ENCODE results near the gene KLHL21. TPM values are rescaled to one million over a fixed set of nuclear protein-coding genes. Genes with fewer than 3 reads are reported as not detected.
"Not testable (repeated sequence)": the region's sequence is repeated elsewhere in the genome, so short reads cannot be mapped to it uniquely, and the experiment has no call there.

The KLHL21 gene
- total RNA-seq, 2 donors from 2014 or later = 22.9 to 38.9 TPM

- H3K9me3 Mint-ChIP-seq = no peaks in the 10 kb centered on the region
- peaks cover 6 to 9% of the 10 kb centered on the region in 2 donors for H3K36me3 Mint-ChIP-seq
Measured at GRCh38 chr1:6612641-6613360, 10.1 kb upstream of the KLHL21 start.

GRCh38 chr1:6603915-6604558 lies 1.4 kb upstream of the KLHL21 start:
- peaks cover 15 to 20% of the 10 kb centered on the region in 2 donors for H3K36me3 Mint-ChIP-seq
- DNase-seq (ENCODE audit: low spot score in 2 of 2) (peak; percentile 46 to 57), ATAC-seq (no peak)
- peak overlapping the region; percentile 92 to 95 for H3K27ac Mint-ChIP-seq
- no peaks in the 10 kb centered on the region for H3K9me3 Mint-ChIP-seq

More at GRCh38 chr1:6612641-6613360, 10.1 kb upstream of the KLHL21 start:
- H3K27ac Mint-ChIP-seq = peak overlapping the region; percentile 78 to 90
- ATAC-seq (peak; percentile 55 to 56), DNase-seq (ENCODE audit: low spot score in 2 of 2) (peak in 1 of 2 donors; percentile 72)

- ATAC-seq (peak; percentile 19 to 29), DNase-seq (ENCODE audit: low spot score in 2 of 2) (peak; percentile 66 to 73)
- Mint-ChIP-seq H3K9me3 (no peaks in the 10 kb centered on the region), H3K36me3 (peaks cover 17 to 24% of the 10 kb centered on the region in 2 donors), H3K27ac (peak overlapping the region; percentile 92 to 95)
Measured at GRCh38 chr1:6603238-6603914, 707 bp upstream of the KLHL21 start.

- Mint-ChIP-seq H3K27ac (peak overlapping the region in 1 of 2 donors; percentile 89), H3K36me3 (peaks cover 17 to 24% of the 10 kb centered on the region in 2 donors), H3K9me3 (no peaks in the 10 kb centered on the region)
- DNase-seq (ENCODE audit: low spot score in 2 of 2) (no peak), ATAC-seq (peak; percentile 20 to 51)
Measured at GRCh38 chr1:6601923-6602668, 573 bp downstream of the KLHL21 start.

- Mint-ChIP-seq H3K27ac (peak overlapping the region; percentile 89 to 97), H3K9me3 (no peaks in the 10 kb centered on the region), H3K36me3 (peaks cover 20 to 24% of the 10 kb centered on the region in 2 donors)
- ATAC-seq (peak; percentile 81 to 82), DNase-seq (ENCODE audit: low spot score in 2 of 2) (peak; percentile 80 to 94)
Measured at GRCh38 chr1:6601049-6601922, 1.4 kb downstream of the KLHL21 start.

GRCh38 chr1:6600410-6601048 lies 2.1 kb downstream of the KLHL21 start:
- H3K9me3 Mint-ChIP-seq = no peaks in the 10 kb centered on the region
- DNase-seq (ENCODE audit: low spot score in 2 of 2) = no peak
- H3K27ac Mint-ChIP-seq = peak overlapping the region; percentile 89 to 97
- ATAC-seq = no peak
- peaks cover 24 to 27% of the 10 kb centered on the region in 2 donors for H3K36me3 Mint-ChIP-seq

GRCh38 chr1:6599991-6600390 lies 2.7 kb downstream of the KLHL21 start:
- not testable (repeated sequence) for H3K9me3 Mint-ChIP-seq; ATAC-seq; DNase-seq (ENCODE audit: low spot score in 2 of 2)
- Mint-ChIP-seq H3K27ac (peak overlapping the region; percentile 89 to 97), H3K36me3 (peaks cover 24 to 32% of the 10 kb centered on the region in 2 donors)

GRCh38 chr1:6599141-6599975 lies 3.3 kb downstream of the KLHL21 start:
- ATAC-seq (peak in 1 of 2 donors; percentile 2), DNase-seq (ENCODE audit: low spot score in 2 of 2) (peak; percentile 46 to 67)
- Mint-ChIP-seq H3K9me3 (no peaks in the 10 kb centered on the region), H3K36me3 (peaks cover 24 to 32% of the 10 kb centered on the region in 2 donors), H3K27ac (peak overlapping the region; percentile 89 to 91)

GRCh38 chr1:6597777-6598131 lies 4.9 kb downstream of the KLHL21 start:
- Mint-ChIP-seq H3K9me3 (no peaks in the 10 kb centered on the region), H3K27ac (no peak overlapping the region), H3K36me3 (peaks cover 24 to 32% of the 10 kb centered on the region in 2 donors)
- no peak for DNase-seq (ENCODE audit: low spot score in 2 of 2)
- no peak for ATAC-seq

- H3K27ac Mint-ChIP-seq = peak overlapping the region in 1 of 2 donors; percentile 14
- ATAC-seq (no peak), DNase-seq (ENCODE audit: low spot score in 2 of 2) (no peak)
- H3K9me3 Mint-ChIP-seq = no peaks in the 10 kb centered on the region
- peaks cover 24 to 32% of the 10 kb centered on the region in 2 donors for H3K36me3 Mint-ChIP-seq
Measured at GRCh38 chr1:6596886-6597776, 5.5 kb downstream of the KLHL21 start.

GRCh38 chr1:6596351-6596750 lies 6.3 kb downstream of the KLHL21 start:
- ATAC-seq (no peak), DNase-seq (ENCODE audit: low spot score in 2 of 2) (no peak)
- Mint-ChIP-seq H3K36me3 (peaks cover 20 to 30% of the 10 kb centered on the region in 2 donors), H3K9me3 (no peaks in the 10 kb centered on the region), H3K27ac (peak overlapping the region in 1 of 2 donors; percentile 92)

GRCh38 chr1:6594977-6595740 lies 7.5 kb downstream of the KLHL21 start:
- Mint-ChIP-seq H3K27ac (peak overlapping the region in 1 of 2 donors; percentile 77), H3K36me3 (peaks cover 11 to 24% of the 10 kb centered on the region in 2 donors), H3K9me3 (no peaks in the 10 kb centered on the region)
- no peak for DNase-seq (ENCODE audit: low spot score in 2 of 2)
- ATAC-seq = no peak

GRCh38 chr1:6593810-6594209 lies 8.9 kb downstream of the KLHL21 start:
- ATAC-seq = no peak
- peak overlapping the region in 1 of 2 donors; percentile 68 for H3K27ac Mint-ChIP-seq
- no peak for DNase-seq (ENCODE audit: low spot score in 2 of 2)
- peaks cover 2 to 15% of the 10 kb centered on the region in 2 donors for H3K36me3 Mint-ChIP-seq
- H3K9me3 Mint-ChIP-seq = no peaks in the 10 kb centered on the region

All from activated naive CD4-positive, alpha-beta T cell treated with anti-CD3 and anti-CD28 coated beads, Interleukin-2, amount 50 U/mL, for 72 hours (primary cell).